ENCODE data around the gene C1QL2.
A peak's percentile ranks its signal among the peaks of the same experiment; 100 is the strongest.

The C1QL2 gene

DNA sequence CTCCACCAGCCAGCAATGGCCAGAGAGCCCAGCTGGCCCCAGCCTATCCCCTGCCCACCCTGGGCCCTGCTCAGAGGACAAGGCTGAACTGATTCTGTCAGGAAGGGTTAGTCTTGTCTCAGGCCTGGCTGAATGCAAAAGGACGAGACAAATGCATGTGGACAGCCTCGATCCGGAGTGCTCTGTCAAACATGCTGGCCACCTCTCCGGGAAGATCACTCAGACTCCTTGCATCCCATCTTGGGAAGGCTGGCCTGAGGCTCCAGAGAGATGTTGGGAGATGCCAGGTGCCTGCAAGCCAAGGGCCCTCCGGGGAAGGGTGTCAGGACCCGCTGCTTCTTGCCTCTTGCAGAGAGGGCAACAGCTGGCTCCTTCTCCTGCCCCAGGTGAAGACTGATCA, 20.2 kb upstream of the C1QL2 start:
- DNase-seq, result no peak

DNA sequence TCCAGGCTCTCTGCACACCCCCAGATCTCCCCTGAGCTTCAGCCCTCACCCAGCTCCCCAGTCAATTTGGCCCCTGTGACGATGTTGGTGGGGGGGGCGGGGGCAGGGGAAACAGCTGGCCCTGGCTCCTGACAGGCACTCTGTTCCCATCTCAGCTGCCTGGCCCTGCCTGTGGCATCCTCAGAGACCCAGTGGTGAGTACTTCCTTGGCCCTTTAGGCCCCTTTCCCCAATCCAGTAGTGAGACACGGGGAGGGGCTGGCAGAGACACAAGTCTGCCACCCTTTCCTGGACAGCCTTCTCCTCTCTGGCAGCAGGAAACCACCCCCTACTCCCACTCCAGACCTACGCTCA, 19.3 kb upstream of the C1QL2 start:
- no peak for DNase-seq

DNA sequence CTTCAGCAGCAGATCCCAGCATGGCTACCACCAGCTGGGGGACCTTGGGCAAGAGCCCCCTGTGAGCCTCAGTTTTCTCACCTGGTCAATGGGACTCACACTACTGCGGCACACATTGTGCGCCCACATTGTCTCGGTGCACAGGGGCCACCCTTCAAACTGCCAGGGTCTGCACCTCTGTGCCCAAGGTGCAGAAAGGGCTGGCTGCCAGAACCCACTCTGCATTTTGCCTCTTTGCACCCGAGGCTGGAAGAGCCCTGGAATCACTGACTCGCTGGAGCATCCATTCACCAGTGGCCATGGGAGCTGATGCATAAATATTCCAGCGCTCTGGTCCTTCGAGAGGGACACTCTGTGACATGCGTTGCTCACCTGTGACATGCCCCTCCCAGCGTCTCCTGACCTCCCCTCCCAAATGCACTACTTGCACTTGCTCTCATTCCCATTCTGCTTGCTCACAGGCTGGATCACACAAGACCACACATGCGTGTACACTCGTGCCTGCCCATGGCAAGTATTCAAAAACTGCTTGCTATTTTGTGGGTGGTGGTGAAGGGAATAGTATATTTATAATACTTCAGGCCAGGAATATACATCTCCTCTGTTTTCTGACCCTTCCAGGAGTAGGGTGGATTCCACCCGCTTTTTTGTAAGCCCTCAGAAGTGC, 18.8 kb upstream of the C1QL2 start:
- DNase-seq, result no peak

DNA sequence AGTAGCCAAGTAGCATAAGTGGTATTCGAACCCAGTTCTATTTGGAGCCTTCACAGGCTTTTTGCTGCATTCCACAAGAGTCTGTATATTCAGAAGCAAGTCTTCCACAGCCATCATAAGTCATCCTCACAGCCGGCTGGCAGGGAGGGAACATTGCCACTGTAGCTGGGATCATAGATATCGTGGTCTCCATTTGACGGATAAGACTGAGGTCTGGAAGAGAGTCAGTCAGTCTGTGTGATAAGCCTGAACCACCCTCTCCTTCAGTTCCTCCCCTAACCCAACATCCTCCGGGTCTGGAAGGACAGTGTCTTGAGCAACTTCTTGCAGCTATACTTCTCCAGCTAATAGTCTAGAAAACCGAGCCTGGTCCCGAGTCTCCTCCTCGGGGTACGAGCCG, 17.0 kb upstream of the C1QL2 start:
- no peak for DNase-seq

DNA sequence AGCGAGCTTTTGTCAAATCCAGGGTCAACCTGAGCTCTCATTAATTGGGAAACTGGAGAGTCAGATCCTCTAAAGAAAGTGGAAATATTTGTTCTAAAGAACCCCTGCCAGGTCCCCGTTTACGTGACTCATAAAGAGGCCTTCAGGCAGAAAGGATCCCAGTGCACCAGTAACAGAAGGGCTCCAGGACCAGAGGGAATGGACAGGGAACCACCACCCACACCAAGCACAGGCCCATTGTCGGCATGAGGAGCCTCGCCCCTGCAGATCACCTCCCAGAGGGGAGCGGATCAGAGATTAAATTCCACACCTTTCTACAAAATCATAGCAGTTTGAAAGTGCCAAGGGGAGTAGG, 16.4 kb upstream of the C1QL2 start:
- no peak for DNase-seq

DNA sequence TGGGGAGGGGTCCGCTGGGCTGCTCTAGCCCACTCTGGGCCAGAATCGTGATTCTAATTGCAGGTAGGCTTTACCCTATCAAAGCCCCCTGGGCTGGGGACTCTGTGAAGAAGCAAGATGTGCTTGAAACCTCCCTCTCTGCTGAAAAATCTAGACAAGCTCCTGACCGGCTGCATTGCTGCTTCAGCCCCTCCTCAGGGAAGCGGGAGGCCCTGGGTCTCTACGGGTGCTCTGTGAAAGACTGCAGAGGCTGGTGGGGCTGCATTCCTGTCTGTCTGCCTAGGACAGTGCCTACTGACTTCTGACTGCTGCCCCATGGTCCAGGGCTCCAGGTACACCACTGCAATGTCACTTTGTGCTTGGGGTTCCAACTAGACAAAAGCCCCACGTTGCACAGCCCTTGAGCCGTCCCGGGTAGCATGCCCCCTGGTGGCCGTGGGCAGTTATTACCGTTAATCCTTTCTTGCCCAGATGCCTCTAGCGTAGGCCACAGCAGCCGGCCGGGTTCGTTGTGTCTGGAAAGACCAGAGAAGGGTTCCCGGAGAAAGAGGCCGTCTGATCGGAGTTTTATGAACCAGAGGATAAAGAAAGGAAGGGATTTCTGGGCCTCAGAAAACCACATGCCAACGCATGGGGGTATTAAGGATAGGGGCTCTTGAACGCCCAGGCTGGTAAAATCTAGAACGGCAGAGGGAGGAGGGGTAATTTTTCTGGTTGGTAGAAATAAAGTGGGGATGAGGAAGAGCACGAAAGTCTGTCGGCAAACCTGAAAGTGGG, 15.9 kb upstream of the C1QL2 start:
- DNase-seq, result peak; percentile 76

DNA sequence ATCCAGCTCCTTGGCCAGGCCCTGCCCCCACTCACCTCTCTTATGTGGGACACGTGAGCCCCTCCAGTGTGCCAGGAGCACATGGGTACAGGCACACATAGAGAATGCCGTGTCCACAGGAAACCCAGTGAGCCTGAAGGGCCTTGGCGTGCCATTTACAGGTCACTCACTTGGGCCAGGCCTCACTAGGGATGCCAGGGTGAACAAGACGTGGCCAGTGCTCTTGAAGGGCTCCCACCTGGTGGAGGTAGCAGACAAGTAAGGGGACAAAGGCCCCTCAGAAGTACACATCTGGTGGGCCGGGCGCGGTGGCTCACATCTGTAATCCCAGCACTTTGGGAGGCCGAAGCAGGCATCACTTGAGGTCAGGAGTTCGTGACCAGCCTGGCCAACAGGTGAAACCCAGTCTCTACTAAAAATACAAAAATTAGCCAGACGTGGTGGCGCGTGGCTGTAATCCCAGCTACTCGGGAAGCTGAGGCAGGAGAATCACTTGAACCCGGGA, 15.1 kb upstream of the C1QL2 start:
- DNase-seq, result no peak

DNA sequence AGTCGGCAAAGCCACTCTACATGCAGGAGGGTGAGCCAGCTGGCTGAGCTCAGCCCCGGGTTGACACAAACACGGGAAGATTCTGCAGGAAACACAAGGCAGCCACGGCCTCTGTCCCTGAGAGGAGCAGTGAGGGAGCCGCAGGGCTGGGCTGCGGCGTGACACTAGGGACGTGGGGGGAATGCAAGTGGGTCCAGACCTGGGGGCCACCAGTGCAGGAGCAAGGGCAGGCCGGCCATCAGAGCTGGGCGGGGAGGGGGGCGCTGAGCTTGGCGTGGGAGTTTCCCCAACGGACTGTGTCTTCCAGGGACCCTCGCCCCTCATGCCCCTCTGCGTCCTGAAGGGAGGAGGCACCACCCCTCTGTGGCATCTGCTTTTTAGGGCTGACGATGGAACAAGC, 12.0 kb upstream of the C1QL2 start:
- no peak for DNase-seq

DNA sequence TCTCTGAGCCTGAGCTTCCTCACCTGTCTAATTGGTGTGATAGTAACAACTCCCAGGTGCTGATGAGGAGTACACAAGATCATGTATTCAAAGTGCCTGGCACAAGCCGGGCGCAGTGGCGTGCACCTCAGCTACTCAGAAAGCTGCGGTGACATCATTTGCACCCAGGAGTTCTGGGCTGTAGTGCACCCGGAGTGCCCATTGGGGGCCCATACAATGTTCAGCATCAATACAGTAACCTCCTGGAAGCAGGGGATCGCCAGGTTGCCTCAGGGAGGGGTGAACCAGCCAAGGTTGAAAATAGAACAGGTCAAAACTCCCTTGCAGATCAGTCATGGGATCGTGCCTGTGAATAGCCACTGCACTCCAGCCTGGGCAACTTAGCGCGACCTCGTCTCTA, 11.2 kb upstream of the C1QL2 start:
- no peak for DNase-seq

DNA sequence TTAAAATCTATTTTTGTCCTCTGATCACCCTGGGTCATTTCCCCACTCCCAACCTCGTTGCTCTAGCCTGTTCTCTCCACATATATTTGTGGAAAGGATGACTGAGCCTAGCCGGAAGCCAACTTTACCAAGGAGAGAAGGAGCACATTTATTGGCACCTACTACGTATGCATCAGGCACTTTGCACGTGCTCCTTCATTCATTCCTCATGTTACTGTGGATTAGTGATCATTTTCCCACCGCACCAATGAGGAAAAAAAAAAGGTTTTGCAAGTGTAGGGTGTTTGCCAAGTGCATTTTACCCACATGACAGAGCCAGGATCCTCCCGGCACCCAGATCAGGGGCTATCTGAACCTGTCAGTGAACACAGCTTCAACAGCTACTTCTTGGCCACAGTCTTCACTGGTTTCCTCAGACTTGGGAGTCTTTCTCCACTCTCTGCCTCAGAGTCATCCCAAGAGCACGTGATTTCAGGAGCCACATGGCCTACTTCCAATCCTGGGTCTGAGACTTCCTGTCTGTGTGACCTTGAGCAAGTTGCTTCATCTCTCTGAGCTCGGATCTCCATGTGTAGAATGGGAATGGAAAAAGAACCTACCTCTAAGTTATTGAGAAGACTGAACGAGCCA, 1.9 kb upstream of the C1QL2 start:
- DNase-seq, result no peak

DNA sequence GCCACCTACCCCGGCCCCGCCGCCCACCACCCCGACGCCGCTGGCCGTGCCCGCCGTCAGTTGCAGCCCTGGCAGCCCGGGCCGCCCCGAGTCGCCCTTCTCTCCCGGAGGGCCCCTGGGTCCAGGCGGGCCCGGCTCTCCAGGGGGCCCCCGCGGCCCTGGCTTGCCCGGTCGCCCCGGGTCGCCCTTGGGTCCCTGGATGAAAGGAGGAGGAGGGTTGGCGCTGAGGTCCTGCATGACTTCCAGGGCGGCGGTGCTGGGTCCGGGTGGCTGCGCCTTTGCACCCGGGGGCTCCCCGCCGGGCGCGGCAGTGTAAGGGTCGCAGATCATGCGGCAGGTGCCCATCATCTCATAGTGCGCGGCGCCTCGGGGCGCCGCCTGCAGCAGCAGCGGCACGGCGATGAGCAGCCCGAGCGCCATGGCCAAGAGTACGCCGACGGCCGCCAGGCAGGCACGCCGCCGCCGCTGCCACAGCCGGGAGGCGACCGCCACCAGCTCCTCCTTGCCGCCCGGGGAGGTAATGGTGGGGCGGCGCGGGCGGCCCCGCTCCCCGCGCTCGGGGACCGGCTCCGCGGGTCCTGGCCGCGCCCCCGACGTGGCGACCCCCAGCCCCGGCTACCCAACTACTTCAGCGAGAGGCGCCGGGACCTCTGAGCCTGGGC, 570 bp downstream of the C1QL2 start:
- peak; percentile 17 for DNase-seq

DNA sequence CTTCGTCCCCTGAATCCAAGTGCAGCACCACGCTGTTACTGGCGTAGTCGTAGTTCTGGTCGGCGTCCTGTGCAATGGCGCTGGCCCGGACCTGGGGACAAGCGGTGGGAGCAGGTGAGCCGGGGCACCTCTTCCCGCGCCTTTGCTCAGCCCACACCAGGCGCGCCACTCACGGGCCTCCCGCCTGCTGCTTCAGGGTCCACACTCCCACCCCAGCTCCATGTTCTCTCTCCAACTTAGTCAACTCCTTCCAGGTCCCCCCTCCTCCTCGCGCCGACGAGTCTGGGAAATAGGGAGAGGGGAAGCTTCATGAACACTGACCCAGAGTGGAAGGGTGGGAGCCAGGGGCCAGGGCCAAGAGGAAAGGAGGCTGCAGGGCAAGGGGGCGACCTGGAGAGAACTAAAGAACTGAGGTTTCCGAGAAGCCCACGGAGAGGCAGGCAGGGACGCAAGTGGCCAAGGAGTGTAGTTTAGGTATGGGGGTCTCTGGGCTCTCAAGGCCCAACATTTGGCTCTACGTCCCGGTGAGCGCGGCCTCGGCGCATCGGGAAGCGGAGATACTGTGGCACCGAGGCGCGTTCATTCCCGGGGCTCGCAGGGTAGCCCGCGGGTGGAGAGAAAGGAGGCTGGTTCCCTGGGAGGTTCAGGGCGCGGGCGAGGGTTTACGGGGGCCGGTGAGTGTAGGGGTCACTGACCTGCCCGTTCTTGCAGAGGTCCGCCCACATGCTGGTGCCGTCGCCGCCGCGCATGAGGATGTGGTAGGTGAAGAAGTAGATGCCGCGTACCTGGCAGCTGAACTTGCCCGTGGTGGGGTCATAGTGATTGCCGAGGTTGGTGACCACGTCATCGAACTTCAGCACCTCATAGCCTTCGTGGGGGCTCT, 1.4 kb downstream of the C1QL2 start:
- no peak for DNase-seq

DNA sequence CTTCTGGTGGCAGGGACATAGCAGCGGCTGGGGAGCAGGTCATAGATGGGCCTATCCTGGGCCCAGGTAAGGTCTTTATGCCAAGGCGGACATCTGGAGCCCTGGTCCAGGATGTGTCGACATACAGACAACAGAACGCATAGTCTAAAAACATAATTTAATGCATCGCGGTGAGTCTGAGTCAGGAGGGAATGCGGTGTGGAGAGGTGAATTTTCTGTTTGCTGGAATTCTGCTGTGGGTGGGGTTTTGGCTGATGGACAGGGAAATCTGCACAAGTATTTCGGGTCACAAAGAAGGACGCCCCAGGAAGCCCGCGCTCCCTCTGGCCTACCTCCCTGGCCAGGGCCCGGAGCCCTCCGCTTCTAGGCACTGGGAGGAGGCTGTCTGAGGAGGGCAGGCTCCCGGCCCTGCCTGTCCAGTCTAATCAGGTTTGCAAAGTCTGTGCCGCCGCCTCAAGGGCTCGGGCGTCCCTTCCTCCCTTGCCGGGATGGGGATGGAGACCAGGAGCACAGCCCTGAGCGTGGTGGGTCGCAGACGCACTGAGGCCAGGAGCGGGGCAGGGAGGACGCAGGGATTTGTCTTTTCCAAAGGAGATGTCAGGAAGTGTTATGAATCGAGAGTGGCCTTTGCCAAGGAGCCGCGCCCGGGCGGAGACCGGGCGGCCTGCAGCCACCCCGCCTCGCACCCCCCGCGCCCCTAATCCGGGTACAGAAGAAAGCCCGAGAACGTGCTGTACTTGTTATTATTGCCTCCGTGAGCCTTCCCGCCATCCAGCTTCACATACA, 2.3 kb downstream of the C1QL2 start:
- no peak for DNase-seq

DNA sequence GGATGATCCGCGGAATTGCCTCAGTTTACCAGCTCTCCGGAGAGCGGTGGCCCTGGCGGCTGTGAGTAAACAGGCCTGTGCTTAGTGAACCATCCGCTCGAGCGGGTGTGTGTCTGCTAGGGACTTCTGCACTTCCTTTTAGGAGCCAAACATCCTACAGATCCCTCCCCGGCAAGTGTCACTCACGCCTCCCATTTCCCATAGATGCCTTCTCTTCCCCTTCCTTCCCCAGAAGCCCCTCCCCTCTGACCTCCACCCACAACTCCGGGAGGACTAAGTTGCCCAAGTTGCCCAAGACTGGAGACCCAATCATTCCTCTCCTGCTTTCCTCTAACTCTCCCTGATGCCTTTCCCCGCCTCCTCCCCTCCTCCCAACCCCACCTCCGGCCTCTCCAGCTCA, 2.9 kb downstream of the C1QL2 start:
- no peak for DNase-seq

DNA sequence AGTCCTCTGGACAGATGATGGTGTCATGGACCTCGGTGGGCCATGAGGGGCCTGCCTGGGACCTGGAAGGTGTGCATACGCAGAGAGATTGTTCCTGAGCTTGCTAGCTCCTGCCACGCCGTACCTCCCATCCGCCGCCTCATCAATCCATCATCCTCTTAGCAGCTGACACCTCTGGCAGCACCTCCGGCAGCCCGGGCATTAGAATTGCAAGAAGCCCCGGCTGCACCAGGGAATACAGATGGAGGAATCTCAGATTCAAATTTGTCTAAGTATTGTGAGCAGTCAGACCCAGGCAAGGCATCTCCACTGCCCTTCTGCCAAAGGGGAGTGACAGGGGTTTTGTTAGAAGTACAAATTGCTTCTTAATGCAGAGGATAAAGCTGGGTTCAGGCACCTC, 4.5 kb downstream of the C1QL2 start:
- no peak for DNase-seq

DNA sequence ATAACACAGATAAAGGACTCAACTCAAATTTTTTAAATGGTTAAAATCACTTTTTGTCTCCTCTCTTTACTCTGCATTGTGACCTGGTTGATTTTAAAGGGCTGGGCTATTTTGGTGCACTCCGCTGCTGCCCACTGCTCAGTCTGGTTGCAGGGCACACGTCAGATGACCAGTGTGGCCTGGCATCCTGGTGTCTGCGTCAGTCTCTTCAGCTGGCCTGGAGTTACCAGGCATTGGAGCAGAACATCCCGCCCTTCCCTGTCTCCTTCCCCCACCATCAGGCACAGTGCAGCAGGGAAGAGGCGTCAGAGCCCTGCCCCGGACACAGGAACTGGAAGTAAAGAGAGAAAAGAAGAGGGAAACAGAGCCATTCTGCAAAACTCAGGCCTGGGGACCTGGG, 8.9 kb downstream of the C1QL2 start:
- DNase-seq, result no peak

DNA sequence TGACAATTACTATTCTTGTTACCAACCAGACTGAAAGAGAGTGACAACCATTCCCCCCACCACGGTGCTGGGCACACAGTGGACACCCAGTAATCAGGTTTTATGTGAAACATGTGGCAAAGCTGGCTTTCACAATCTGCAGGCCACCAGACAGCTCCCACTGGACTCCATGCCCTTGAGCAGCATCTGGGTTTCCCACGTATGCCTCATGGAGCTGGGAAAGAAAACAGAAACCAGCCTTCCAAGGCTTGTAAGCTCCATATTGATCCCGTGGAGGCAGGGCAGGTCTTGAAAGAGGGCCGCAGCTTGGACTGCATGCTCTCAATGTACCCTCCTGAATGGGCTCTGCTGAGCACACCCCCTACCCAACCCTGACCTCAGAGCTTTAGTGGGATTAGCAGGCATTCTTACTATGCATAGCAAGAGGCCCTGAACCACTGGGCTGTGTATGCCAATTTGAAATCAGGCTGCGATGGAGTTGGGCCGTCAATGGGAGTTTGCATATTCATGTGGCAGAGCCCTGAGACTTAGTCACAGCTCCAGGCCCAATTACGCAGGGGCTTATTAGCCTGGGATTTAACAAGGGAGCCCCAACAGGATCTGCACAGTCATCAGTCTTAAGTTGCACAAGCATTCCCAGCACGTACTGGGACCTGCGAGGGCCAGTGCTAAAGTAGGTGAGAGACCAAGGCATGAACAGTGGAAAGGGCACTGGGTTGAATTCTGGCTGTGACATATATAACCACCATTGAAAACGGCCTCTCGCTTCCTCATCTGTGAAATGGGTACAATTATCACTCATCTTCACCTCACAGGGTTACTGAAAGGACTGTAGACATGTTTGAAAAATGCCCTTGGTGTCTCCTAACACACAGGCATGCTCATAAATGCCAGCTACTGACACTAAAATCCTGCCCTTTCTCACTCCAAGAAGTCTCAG, 10.5 kb downstream of the C1QL2 start:
- DNase-seq, result no peak

DNA sequence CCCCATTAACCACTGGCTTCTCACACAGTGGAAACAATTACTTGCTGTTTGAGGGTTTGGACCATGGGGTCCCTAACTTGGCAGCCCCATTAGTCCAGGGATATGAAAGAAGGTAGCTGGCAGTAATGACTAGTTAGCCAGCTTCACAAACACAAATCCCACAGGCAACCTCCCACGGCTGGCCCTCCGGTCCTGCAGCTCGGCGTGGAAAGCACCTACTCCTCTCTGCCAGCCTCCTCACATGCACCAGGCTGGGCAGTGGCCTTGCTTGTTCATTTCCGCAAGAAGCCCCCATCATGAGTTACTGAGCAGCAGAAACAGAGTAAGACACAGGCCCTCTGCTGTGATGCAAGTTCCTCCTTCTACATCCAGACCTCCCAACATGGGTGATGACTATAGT, 13.7 kb downstream of the C1QL2 start:
- no peak for DNase-seq

DNA sequence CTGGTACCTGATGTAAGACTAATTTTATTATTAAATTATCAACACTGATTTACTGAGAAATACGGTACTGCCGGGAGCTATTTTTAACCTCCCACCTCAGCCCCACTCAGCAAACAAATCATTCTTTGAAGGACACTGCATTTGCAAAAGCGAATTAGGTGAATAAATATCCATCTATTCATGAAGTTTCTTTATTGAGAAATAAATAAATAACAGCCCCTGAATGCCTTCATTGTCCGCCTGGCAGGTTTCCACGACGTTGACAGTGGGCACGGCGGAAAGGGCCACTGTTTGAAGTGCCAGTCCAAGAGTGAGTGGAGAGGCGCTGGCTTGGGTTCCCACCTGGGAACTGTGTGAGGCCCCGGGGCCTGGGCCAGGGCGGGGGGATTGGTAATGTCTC, 15.7 kb downstream of the C1QL2 start:
- DNase-seq, result peak; percentile 64

DNA sequence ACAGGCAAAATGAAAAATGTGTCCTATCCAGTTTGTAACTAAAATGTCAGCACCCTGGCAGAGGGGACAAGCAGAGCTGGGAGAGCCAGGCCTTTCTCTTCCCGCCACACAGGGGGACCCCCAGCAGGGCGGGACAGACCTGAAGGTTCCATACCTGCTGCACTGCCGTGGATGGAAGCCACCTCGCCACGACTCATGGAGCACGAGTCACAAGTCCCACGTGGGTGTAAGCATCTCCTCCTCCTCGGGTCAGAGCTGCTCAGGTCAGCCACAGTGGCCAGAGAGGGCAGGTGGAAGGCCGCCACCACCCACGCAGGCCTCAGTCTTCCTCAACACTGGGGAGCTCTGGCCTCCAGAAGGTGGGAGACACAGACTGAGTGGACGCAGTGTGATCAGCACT, 21.0 kb downstream of the C1QL2 start:
- no peak for DNase-seq

DNA sequence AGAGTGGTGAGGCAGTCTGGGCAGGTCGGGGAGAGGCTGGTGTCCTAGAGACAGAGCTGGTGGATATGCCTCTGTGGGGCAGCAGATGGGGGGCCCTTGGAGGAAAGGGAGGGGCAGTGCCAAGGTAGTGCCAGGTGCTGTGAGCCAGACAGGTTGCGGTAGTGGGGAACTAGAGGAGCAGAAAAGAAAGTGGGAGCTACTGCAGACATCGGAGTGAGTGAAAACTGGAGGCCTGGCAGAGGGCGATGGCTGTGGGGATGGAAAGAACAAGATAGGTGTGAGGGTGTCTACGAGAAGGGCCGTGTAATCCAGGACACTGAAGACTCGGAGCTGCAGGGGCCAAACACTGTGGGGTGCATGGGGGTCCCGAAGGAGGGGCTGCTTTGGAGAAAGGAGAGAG, 21.7 kb downstream of the C1QL2 start:
- no peak for DNase-seq
